ENCODE measurements around the gene CAMTA1. TPM values are rescaled to one million over a fixed set of nuclear protein-coding genes. Genes with fewer than 3 reads are reported as not detected.

The CAMTA1 gene
- total RNA-seq, 1 experiment from 2014 or later: 69.5 TPM

DNA sequence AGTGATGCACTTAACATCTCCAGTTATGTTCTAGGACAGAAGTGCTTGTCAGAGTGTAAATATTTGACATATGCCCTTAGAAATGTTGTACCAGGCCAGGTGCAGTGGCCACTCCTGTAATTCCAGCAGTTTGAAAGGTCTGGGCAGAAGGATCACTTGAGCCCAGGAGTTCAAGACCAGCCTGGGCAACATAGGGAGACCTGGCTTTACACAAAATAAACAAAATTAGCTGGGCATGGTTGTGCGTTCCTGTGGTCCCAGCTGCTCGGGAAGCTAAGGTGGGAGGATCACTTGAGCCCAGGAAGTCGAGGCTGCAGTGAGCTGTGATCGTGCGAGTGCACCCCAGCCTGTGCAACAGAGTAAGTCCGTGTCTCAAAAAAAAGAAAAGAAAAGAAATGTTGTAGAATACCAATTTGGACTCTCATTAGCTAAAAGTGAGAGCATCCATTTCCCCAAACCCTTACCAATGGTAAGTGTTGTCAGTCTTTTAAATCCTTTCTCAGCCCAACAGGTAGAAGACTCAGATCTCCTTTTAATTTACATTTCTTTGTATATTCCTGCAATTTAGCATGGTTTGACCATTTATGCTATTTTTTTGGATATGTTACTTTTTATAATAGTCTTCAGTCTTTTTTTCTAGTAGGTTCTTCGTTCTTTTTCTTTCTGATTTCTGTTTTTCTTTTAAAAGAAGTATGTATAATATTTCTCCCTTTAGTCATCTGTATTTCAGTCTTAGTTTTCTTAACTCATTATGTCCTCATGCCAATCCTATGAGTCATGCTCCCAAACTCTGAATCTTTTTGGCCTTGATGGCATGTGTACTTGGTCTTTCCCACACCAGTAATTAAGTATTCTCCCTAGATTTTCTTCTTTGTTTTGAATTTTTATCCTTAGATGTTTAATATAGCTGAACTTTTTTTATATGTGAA lies 74.4 kb downstream of the CAMTA1 start (continued):
- TF ChIP-seq, protein P1, sequence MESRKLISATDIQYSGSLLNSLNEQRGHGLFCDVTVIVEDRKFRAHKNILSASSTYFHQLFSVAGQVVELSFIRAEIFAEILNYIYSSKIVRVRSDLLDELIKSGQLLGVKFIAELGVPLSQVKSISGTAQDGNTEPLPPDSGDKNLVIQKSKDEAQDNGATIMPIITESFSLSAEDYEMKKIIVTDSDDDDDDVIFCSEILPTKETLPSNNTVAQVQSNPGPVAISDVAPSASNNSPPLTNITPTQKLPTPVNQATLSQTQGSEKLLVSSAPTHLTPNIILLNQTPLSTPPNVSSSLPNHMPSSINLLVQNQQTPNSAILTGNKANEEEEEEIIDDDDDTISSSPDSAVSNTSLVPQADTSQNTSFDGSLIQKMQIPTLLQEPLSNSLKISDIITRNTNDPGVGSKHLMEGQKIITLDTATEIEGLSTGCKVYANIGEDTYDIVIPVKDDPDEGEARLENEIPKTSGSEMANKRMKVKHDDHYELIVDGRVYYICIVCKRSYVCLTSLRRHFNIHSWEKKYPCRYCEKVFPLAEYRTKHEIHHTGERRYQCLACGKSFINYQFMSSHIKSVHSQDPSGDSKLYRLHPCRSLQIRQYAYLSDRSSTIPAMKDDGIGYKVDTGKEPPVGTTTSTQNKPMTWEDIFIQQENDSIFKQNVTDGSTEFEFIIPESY (IDR thresholded peaks at IDR 0.05; ENCODE audit: extremely low read depth, insufficient replicate concordance, low read length): no peak

GRCh38 chr1:6860401-6860800 lies 75.1 kb downstream of the CAMTA1 start:
- Histone ChIP-seq H3K4me2 (ENCODE audit: low read length) (peak overlapping the region; percentile 78), H3K79me2 (ENCODE audit: insufficient read depth, low read length) (peaks cover 7% of the 10 kb centered on the region; the same call in 1 of the 2 replicates)
- RAD21 ChIA-PET (ENCODE audit: low non-redundant PET in 1 of 2, low total read pairs in 2 of 2, uncharacterized antibody in 2 of 2, unreplicated experiment in 2 of 2): no interaction called here

More at GRCh38 chr1:6860401-6860800, 75.1 kb downstream of the CAMTA1 start:
- CTCF ChIA-PET: interaction anchor here (0.7 kb wide), 2 partner anchors 65 to 159 kb away, joined by 3 read pairs; no protein-coding TSS in a partner anchor
- Histone ChIP-seq H3K36me3 (ENCODE audit: control insufficient read depth in 1 of 2, insufficient read depth in 2 of 2, low read length in 2 of 2) (no peaks in the 10 kb centered on the region), H3K9me2 (ENCODE audit: insufficient read depth) (no peaks in the 10 kb centered on the region), H3K4me1 (ENCODE audit: control insufficient read depth in 1 of 2, insufficient read depth in 2 of 2, low read length in 2 of 2) (peaks cover 32 to 36% of the 10 kb centered on the region in 2 experiments), H4K20me1 (ENCODE audit: insufficient read depth) (no peaks in the 10 kb centered on the region; the same call in 1 of the 2 replicates), H3K27me3 (ENCODE audit: insufficient read depth, low read length) (no peaks in the 10 kb centered on the region), H3K9me3 (ENCODE audit: control insufficient read depth in 1 of 2, insufficient read depth in 1 of 2, low read depth in 1 of 2, low read length in 2 of 2) (no peaks in the 10 kb centered on the region), H2AFZ (ENCODE audit: low read depth, low read length, poor library complexity, severe bottlenecking) (no peak overlapping the region), H3K9ac (ENCODE audit: low read length) (no peak overlapping the region), H3K4me3 (replicated peaks in 1 of 2; ENCODE audit: low read depth in 1 of 2, low read length in 2 of 2) (peak overlapping the region in 1 of 2 experiments; percentile 34; a peak in 2 of 4 replicates), H3K27ac (ENCODE audit: low read depth, low read length) (peak overlapping the region; percentile 55)
- DNase-seq (ENCODE audit: low read depth, low spot score) (peak; percentile 24), ATAC-seq (peak; percentile 70)
- POLR2A ChIA-PET: no interaction called here
- TF ChIP-seq, protein P2, sequence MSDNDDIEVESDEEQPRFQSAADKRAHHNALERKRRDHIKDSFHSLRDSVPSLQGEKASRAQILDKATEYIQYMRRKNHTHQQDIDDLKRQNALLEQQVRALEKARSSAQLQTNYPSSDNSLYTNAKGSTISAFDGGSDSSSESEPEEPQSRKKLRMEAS (IDR thresholded peaks at IDR 0.05): no peak
- TF ChIP-seq, protein P3, sequence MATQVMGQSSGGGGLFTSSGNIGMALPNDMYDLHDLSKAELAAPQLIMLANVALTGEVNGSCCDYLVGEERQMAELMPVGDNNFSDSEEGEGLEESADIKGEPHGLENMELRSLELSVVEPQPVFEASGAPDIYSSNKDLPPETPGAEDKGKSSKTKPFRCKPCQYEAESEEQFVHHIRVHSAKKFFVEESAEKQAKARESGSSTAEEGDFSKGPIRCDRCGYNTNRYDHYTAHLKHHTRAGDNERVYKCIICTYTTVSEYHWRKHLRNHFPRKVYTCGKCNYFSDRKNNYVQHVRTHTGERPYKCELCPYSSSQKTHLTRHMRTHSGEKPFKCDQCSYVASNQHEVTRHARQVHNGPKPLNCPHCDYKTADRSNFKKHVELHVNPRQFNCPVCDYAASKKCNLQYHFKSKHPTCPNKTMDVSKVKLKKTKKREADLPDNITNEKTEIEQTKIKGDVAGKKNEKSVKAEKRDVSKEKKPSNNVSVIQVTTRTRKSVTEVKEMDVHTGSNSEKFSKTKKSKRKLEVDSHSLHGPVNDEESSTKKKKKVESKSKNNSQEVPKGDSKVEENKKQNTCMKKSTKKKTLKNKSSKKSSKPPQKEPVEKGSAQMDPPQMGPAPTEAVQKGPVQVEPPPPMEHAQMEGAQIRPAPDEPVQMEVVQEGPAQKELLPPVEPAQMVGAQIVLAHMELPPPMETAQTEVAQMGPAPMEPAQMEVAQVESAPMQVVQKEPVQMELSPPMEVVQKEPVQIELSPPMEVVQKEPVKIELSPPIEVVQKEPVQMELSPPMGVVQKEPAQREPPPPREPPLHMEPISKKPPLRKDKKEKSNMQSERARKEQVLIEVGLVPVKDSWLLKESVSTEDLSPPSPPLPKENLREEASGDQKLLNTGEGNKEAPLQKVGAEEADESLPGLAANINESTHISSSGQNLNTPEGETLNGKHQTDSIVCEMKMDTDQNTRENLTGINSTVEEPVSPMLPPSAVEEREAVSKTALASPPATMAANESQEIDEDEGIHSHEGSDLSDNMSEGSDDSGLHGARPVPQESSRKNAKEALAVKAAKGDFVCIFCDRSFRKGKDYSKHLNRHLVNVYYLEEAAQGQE (IDR thresholded peaks at IDR 0.05; ENCODE audit: low read depth): no peak
- peak; percentile 64; the same call in 1 of the 2 replicates for TF ChIP-seq EGR1 (IDR thresholded peaks at IDR 0.05; ENCODE audit: low read depth)
- intact Hi-C loops (cut with micrococcal nuclease): no loop called here
- no TSS peak for BruUV-seq (replicated peaks)

Data from HCT116 (cell line).